ENCODE results near the gene ACTN1.

The ACTN1 gene

GRCh38 chr14:68885226-68886108, 93.6 kb downstream of the ACTN1 start:
- Histone ChIP-seq H3K27ac (ENCODE audit: poor library complexity, severe bottlenecking) (peak overlapping the region; percentile 53), H3K36me3 (ENCODE audit: low read depth) (peaks cover 100% of the 10 kb centered on the region), H3K27me3 (ENCODE audit: insufficient read depth, poor library complexity, severe bottlenecking) (no peaks in the 10 kb centered on the region), H3K4me3 (ENCODE audit: severe bottlenecking) (no peak overlapping the region), H3K9me3 (ENCODE audit: severe bottlenecking) (no peaks in the 10 kb centered on the region), H3K4me1 (ENCODE audit: insufficient read depth, poor library complexity, severe bottlenecking) (peaks cover 19% of the 10 kb centered on the region)
- TF ChIP-seq CTCF (IDR thresholded peaks at IDR 0.05; ENCODE audit: poor library complexity, severe bottlenecking): no peak
- no peak; the same call in 2 of the 3 replicates for ATAC-seq (ENCODE audit: low read depth)
- peak; percentile 67 for DNase-seq (ENCODE audit: low spot score)

- DNase-seq (ENCODE audit: low spot score) (peak; percentile 77), ATAC-seq (ENCODE audit: low read depth) (peak; percentile 68)
- H3K9me3 ChIP-seq (ENCODE audit: severe bottlenecking): no peaks in the 10 kb centered on the region
- H3K4me3 ChIP-seq (ENCODE audit: severe bottlenecking): no peak overlapping the region
- peak overlapping the region; percentile 53 for H3K27ac ChIP-seq (ENCODE audit: poor library complexity, severe bottlenecking)
- TF ChIP-seq CTCF (IDR thresholded peaks at IDR 0.05; ENCODE audit: poor library complexity, severe bottlenecking): no peak
- H3K27me3 ChIP-seq (ENCODE audit: insufficient read depth, poor library complexity, severe bottlenecking): no peaks in the 10 kb centered on the region
- peaks cover 19% of the 10 kb centered on the region for H3K4me1 ChIP-seq (ENCODE audit: insufficient read depth, poor library complexity, severe bottlenecking)
- H3K36me3 ChIP-seq (ENCODE audit: low read depth): peaks cover 100% of the 10 kb centered on the region
Measured at GRCh38 chr14:68884031-68885030, 94.8 kb downstream of the ACTN1 start.

GRCh38 chr14:68882235-68882634, 96.9 kb downstream of the ACTN1 start:
- Histone ChIP-seq H3K4me3 (ENCODE audit: severe bottlenecking) (no peak overlapping the region), H3K9me3 (ENCODE audit: severe bottlenecking) (no peaks in the 10 kb centered on the region), H3K27me3 (ENCODE audit: insufficient read depth, poor library complexity, severe bottlenecking) (no peaks in the 10 kb centered on the region), H3K27ac (ENCODE audit: poor library complexity, severe bottlenecking) (no peak overlapping the region), H3K36me3 (ENCODE audit: low read depth) (peaks cover 98% of the 10 kb centered on the region), H3K4me1 (ENCODE audit: insufficient read depth, poor library complexity, severe bottlenecking) (peaks cover 19% of the 10 kb centered on the region)
- TF ChIP-seq CTCF (IDR thresholded peaks at IDR 0.05; ENCODE audit: poor library complexity, severe bottlenecking): no peak
- ATAC-seq (ENCODE audit: low read depth): no peak
- peak; percentile 48 for DNase-seq (ENCODE audit: low spot score)

GRCh38 chr14:68881396-68881795, 97.7 kb downstream of the ACTN1 start:
- Histone ChIP-seq H3K9me3 (ENCODE audit: severe bottlenecking) (no peaks in the 10 kb centered on the region), H3K4me1 (ENCODE audit: insufficient read depth, poor library complexity, severe bottlenecking) (peaks cover 19% of the 10 kb centered on the region), H3K4me3 (ENCODE audit: severe bottlenecking) (no peak overlapping the region), H3K27me3 (ENCODE audit: insufficient read depth, poor library complexity, severe bottlenecking) (no peaks in the 10 kb centered on the region), H3K27ac (ENCODE audit: poor library complexity, severe bottlenecking) (no peak overlapping the region), H3K36me3 (ENCODE audit: low read depth) (peaks cover 98% of the 10 kb centered on the region)
- DNase-seq (ENCODE audit: low spot score) (peak; percentile 37), ATAC-seq (ENCODE audit: low read depth) (no peak)
- no peak for TF ChIP-seq CTCF (IDR thresholded peaks at IDR 0.05; ENCODE audit: poor library complexity, severe bottlenecking)
